K562 (cell line): Measurements from ENCODE around the gene PRND. TPM values are rescaled to one million over a fixed set of nuclear protein-coding genes. Genes with fewer than 3 reads are reported as not detected.

ENCODE experiments used
- ATAC-seq: fragments of 200-7000 bp; cut with Tn5 transposase; 3 replicates; pipeline ENCODE4 v1.9.1; 2020; ENCODE audit warnings: moderate library complexity
- BruUV-seq: library from RNA; stranded (reverse); fragments of 400-500 nt; replicated peaks from 2 replicates; lab custom pipeline; 2021; lab: Mats Ljungman, UMichigan
- CTCF ChIA-PET: fragments of 300-600 bp; formaldehyde crosslinking; extraction: SDS; loops from one replicate; lab custom pipeline; 2021; ENCODE audit warnings: low intra/inter-chr PET ratio; lab: Yijun Ruan, JAX
- POLR2A ChIA-PET: fragments of 300-600, 350-650 bp; sonication (Branson Sonifier 250); formaldehyde crosslinking; extraction: SDS; loops from one replicate; lab custom pipeline; 2021; ENCODE audit warnings: antibody characterized with exemption, inconsistent platforms; lab: Yijun Ruan, JAX
- DNase-seq, 4 experiments: peaks; one replicate each; pipeline versions ENCODE4 v3.0.0 to v3.0.0-alpha.2; 2011 to 2018; ENCODE audit warnings: low spot score in 3 of 4, mixed read lengths in 3 of 4; ENCODE audit errors: extremely low read depth in 1 of 4
- FAIRE-seq: peaks from 2 replicates; lab custom pipeline; 2011; peaks lifted over from hg19 to GRCh38; lab: Jason Lieb, UNC
- H2AFZ ChIP-seq: 2 replicates; pipeline ENCODE4 v1.6.0; 2011; ENCODE audit warnings: low read depth, low read length, control low read depth, inconsistent platforms
- H3K27ac ChIP-seq: fragments of 200-600 bp; 3 replicates; pipeline ENCODE4 v1.8.0; 2011; ENCODE audit warnings: low read depth, mild to moderate bottlenecking, control low read depth, inconsistent platforms, low read length, moderate library complexity, mixed read lengths; ENCODE audit errors: extremely low read depth
- H3K27me3 ChIP-seq, 2 experiments: fragments of 300-600 bp in 1 of 2; 2 replicates in 1 of 2; 3 replicates in 1 of 2; pipeline versions ENCODE4 v1.6.0 to v1.8.0; 2011; ENCODE audit warnings: inconsistent platforms in 2 of 2, low read length in 2 of 2, mild to moderate bottlenecking in 1 of 2, mixed read lengths in 1 of 2, moderate library complexity in 1 of 2; ENCODE audit not compliant: control insufficient read depth in 2 of 2, insufficient read depth in 2 of 2
- H3K36me3 ChIP-seq: fragments of 300-600 bp; 3 replicates; pipeline ENCODE4 v1.8.0; 2011; ENCODE audit warnings: mild to moderate bottlenecking, low read length, inconsistent platforms; ENCODE audit not compliant: control insufficient read depth, insufficient read depth
- H3K4me1 ChIP-seq, 2 experiments: fragments of 200-600 bp in 1 of 2; replicated peaks in 1 of 2; 2 replicates in 1 of 2; 3 replicates in 1 of 2; pipeline versions ENCODE4 v1.5.1 to v1.8.0; 2011; ENCODE audit warnings: inconsistent platforms in 2 of 2, low read length in 2 of 2, mild to moderate bottlenecking in 1 of 2, mixed read lengths in 1 of 2, moderate library complexity in 1 of 2; ENCODE audit not compliant: control insufficient read depth in 2 of 2, insufficient read depth in 2 of 2
- H3K4me2 ChIP-seq: 2 replicates; pipeline ENCODE4 v1.6.1; 2011; ENCODE audit warnings: low read length, control low read depth, inconsistent platforms, mixed read lengths; ENCODE audit not compliant: insufficient read depth
- H3K4me3 ChIP-seq: fragments of 200-600 bp; sonication (generic), shearing (Covaris generic); 2 replicates; pipeline ENCODE4 v1.5.1; 2016; ENCODE audit warnings: control low read depth, inconsistent platforms
- H3K79me2 ChIP-seq: fragments of 200-600 bp; 3 replicates; pipeline ENCODE4 v1.8.0; 2011; ENCODE audit warnings: low read length, inconsistent platforms; ENCODE audit not compliant: control insufficient read depth, insufficient read depth
- H3K9ac ChIP-seq, 2 experiments: 2 replicates each; pipeline versions ENCODE4 v1.6.0 to v1.6.1; 2011; ENCODE audit warnings: low read depth in 2 of 2, low read length in 2 of 2, control low read depth in 1 of 2, inconsistent platforms in 1 of 2, mild to moderate bottlenecking in 1 of 2, mixed read lengths in 1 of 2; ENCODE audit not compliant: insufficient read depth in 1 of 2
- H3K9me1 ChIP-seq: one replicate; pipeline ENCODE4 v1.6.0; 2011; ENCODE audit warnings: inconsistent platforms, mild to moderate bottlenecking, low read length, moderate library complexity; ENCODE audit not compliant: control insufficient read depth, insufficient read depth
- H3K9me3 ChIP-seq: replicated peaks from 2 replicates; pipeline ENCODE4 v1.5.1; 2011; ENCODE audit warnings: low read depth, low read length, inconsistent platforms; ENCODE audit not compliant: control insufficient read depth, insufficient read depth
- H4K20me1 ChIP-seq: replicated peaks from 2 replicates; pipeline ENCODE4 v1.6.1; 2011; ENCODE audit warnings: low read length, inconsistent platforms, mixed read lengths; ENCODE audit not compliant: control insufficient read depth, insufficient read depth
- CREB3L1 ChIP-seq: fragments of 450-650 bp; IDR thresholded peaks from 2 replicates; pipeline ENCODE4 v1.6.1; 2014; ENCODE audit warnings: low read depth, mild to moderate bottlenecking, moderate library complexity, borderline replicate concordance
- KLF13 ChIP-seq: fragments of 450-650 bp; IDR thresholded peaks from 2 replicates; pipeline ENCODE4 v1.6.1; 2016; ENCODE audit warnings: missing genetic modification characterization, low read depth, mild to moderate bottlenecking, missing compliant biosample characterization, moderate library complexity, borderline replicate concordance
- MCM7 ChIP-seq, 2 experiments: fragments of 450-650 bp; IDR thresholded peaks; 2 replicates each; pipeline ENCODE4 v1.6.1; 2016 to 2018
- RFX5 ChIP-seq: IDR thresholded peaks from 2 replicates; pipeline ENCODE4 v1.6.1; 2011; ENCODE audit warnings: low read depth, mild to moderate bottlenecking, improper control_type of control experiment, low read length
- SMAD2 ChIP-seq: fragments of 150-350 bp; IDR thresholded peaks from 2 replicates; pipeline ENCODE4 v1.6.1; 2014; ENCODE audit warnings: low read depth, mild to moderate bottlenecking, low read length
- SNRNP70 ChIP-seq: fragments of 200-400 bp; formaldehyde crosslinking; optimal IDR thresholded peaks from 2 replicates; pipeline ENCODE3; 2017; ENCODE audit warnings: low read depth, low read length
- STAT5B ChIP-seq: fragments of 250-450 bp; sonication (Bioruptor Pico); IDR thresholded peaks from 2 replicates; pipeline ENCODE4 v1.8.0; 2021; ENCODE audit warnings: mild to moderate bottlenecking, inconsistent platforms
- TCF7L2 ChIP-seq: fragments of 150-350 bp; IDR thresholded peaks from 2 replicates; pipeline ENCODE4 v1.6.1; 2016; ENCODE audit warnings: low read depth, mild to moderate bottlenecking, low read length, moderate library complexity
- ZC3H8 ChIP-seq: fragments of 450-650 bp; IDR thresholded peaks from 2 replicates; pipeline ENCODE4 v1.6.1; 2017
- ZEB2 ChIP-seq: fragments of 450-650 bp; IDR thresholded peaks from 2 replicates; pipeline ENCODE4 v1.6.1; 2016
- ZNF133 ChIP-seq: fragments of 250-450 bp; sonication (Bioruptor Pico); IDR thresholded peaks from 2 replicates; pipeline ENCODE4 v1.4.0; 2020; ENCODE audit warnings: mild to moderate bottlenecking
- ZNF24 ChIP-seq: fragments of 450-650 bp; IDR thresholded peaks from 2 replicates; pipeline ENCODE4 v1.6.1; 2016
- ZNF282 ChIP-seq: sonication (generic); formaldehyde crosslinking; IDR thresholded peaks from 2 replicates; pipeline ENCODE4 v1.8.1; 2023; ENCODE audit warnings: missing genetic modification reagents
- ZNF76 ChIP-seq: fragments of 250-450 bp; sonication (Bioruptor Pico); IDR thresholded peaks from 2 replicates; pipeline ENCODE4 v1.4.0; 2020; ENCODE audit warnings: mild to moderate bottlenecking, moderate library complexity, borderline replicate concordance
- ZNF780A ChIP-seq: fragments of 250-450 bp; sonication (Bioruptor Pico); IDR thresholded peaks from 2 replicates; pipeline ENCODE4 v1.5.0; 2021; ENCODE audit warnings: mild to moderate bottlenecking
- WGBS: fragments of 100-300 bp; shearing (Covaris generic); methylation state at CpG from one replicate; pipeline ENCODE4 v1.1.6; 2016; ENCODE audit warnings: low coverage, mixed read lengths; ENCODE audit not compliant: insufficient coverage; ENCODE audit errors: missing lambda C conversion rate; 5-methylcytosine and 5-hydroxymethylcytosine counted together
- in situ Hi-C: fragments of 300-500 bp; cut with MboI; formaldehyde crosslinking; loops from 4 replicates; pipeline ENCODE4 v1.15.0; 2018; ENCODE audit warnings: inconsistent platforms, mixed read lengths
- intact Hi-C: fragments of 100-400 bp; cut with micrococcal nuclease; formaldehyde crosslinking; loops from 2 replicates; pipeline ENCODE4 v1.14.2; 2022
- polyA plus RNA-seq, 8 experiments: library from polyadenylated mRNA; depleted of rRNA in 4 of 8; stranded (reverse) in 5 of 8; unstranded in 3 of 8; fragments of >200 nt; fragmentation: Nextera tagmentation in 2 of 8; fragmentation: Illumina TruSeq in 1 of 8; extraction: Ambion mirVana in 2 of 8; extraction: Trizol in 1 of 8; gene quantifications; 2 replicates each; pipeline versions ENCODE4 v1.2.1 to v1.2.3, GENCODE V29; 2011 to 2014; ENCODE audit warnings: inconsistent platforms in 1 of 8, missing spikeins in 1 of 8
- total RNA-seq, 7 experiments: library from RNA; depleted of rRNA in 6 of 7; stranded (reverse); fragments of >200 nt in 6 of 7; fragmentation: Illumina TruSeq in 2 of 7; extraction: Trizol in 2 of 7; gene quantifications; 2 replicates each; pipeline versions ENCODE4 v1.2.1 to v1.2.3, GENCODE V29; 2011 to 2021; ENCODE audit warnings: low replicate concordance in 1 of 7
- TF ChIP-seq, protein P1 (sequence below): fragments of 200-400 bp; formaldehyde crosslinking; IDR thresholded peaks from 2 replicates; pipeline ENCODE4 v1.6.1; 2017; ENCODE audit warnings: mild to moderate bottlenecking, low read depth, low read length, moderate library complexity
- TF ChIP-seq, protein P2 (sequence below): IDR thresholded peaks from 2 replicates; pipeline ENCODE4 v1.6.1; 2014; ENCODE audit warnings: antibody characterized with exemption

Gene PRND
- total and polyA plus RNA-seq, 9 of the 15 experiments (the other 6 are each of a cell fraction or from before 2014, with no cell fraction given) = not detected

- TF ChIP-seq ZEB2 (no peak), KLF13 (tag) (no peak), ZNF76 (CRISPR knock-in tag) (no peak), ZNF24 (no peak), RFX5 (no peak), ZNF780A (CRISPR knock-in tag) (no peak), SNRNP70 (no peak), STAT5B (CRISPR knock-in tag) (no peak), MCM7 (IDR thresholded peaks at IDR 0.05) (no peak), ZC3H8 (no peak), TCF7L2 (no peak), SMAD2 (no peak), CREB3L1 (no peak), ZNF133 (CRISPR knock-in tag) (no peak), ZNF282 (no peak)
- TF ChIP-seq, protein P1, sequence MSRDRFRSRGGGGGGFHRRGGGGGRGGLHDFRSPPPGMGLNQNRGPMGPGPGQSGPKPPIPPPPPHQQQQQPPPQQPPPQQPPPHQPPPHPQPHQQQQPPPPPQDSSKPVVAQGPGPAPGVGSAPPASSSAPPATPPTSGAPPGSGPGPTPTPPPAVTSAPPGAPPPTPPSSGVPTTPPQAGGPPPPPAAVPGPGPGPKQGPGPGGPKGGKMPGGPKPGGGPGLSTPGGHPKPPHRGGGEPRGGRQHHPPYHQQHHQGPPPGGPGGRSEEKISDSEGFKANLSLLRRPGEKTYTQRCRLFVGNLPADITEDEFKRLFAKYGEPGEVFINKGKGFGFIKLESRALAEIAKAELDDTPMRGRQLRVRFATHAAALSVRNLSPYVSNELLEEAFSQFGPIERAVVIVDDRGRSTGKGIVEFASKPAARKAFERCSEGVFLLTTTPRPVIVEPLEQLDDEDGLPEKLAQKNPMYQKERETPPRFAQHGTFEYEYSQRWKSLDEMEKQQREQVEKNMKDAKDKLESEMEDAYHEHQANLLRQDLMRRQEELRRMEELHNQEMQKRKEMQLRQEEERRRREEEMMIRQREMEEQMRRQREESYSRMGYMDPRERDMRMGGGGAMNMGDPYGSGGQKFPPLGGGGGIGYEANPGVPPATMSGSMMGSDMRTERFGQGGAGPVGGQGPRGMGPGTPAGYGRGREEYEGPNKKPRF = no peak
- TF ChIP-seq, protein P2, sequence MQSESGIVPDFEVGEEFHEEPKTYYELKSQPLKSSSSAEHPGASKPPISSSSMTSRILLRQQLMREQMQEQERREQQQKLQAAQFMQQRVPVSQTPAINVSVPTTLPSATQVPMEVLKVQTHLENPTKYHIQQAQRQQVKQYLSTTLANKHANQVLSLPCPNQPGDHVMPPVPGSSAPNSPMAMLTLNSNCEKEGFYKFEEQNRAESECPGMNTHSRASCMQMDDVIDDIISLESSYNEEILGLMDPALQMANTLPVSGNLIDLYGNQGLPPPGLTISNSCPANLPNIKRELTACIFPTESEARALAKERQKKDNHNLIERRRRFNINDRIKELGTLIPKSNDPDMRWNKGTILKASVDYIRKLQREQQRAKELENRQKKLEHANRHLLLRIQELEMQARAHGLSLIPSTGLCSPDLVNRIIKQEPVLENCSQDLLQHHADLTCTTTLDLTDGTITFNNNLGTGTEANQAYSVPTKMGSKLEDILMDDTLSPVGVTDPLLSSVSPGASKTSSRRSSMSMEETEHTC = no peak
- ChIA-PET POLR2A (interaction anchor here (1.4 kb wide), 1 partner anchor 9 kb away, joined by 5 read pairs; no protein-coding TSS in a partner anchor), CTCF (no interaction called here)
- in situ Hi-C loops (no loop called here), intact Hi-C loops (no loop called here)
- no peak overlapping the region for H3K27ac ChIP-seq
- no peaks in the 10 kb centered on the region for H3K4me1 ChIP-seq
- no peak overlapping the region for H3K4me2 ChIP-seq
- no peaks in the 10 kb centered on the region for H3K36me3 ChIP-seq
- H4K20me1 ChIP-seq = no peaks in the 10 kb centered on the region
- H3K9ac ChIP-seq = no peak overlapping the region
- no peak for FAIRE-seq
- BruUV-seq = no TSS peak
- H3K27me3 ChIP-seq = peaks cover 0 to 5% of the 10 kb centered on the region in 2 experiments; a peak in 1 of 5 replicates
- WGBS = 0% methylated on average over 5 of the region's 6 CpGs
- no peaks in the 10 kb centered on the region for H3K9me3 ChIP-seq
- no peak overlapping the region for H3K4me3 ChIP-seq
- no peak overlapping the region for H2AFZ ChIP-seq
- H3K79me2 ChIP-seq = no peaks in the 10 kb centered on the region
- DNase-seq = no peak
- no peaks in the 10 kb centered on the region for H3K9me1 ChIP-seq
- ATAC-seq = no peak
Observed at GRCh38 chr20:4748847-4749246, 27.1 kb downstream of the PRND start.
